ENCODE measurements around the gene FGF18.
A peak's percentile ranks its signal among the peaks of the same experiment; 100 is the strongest.

FGF18 gene

DNA sequence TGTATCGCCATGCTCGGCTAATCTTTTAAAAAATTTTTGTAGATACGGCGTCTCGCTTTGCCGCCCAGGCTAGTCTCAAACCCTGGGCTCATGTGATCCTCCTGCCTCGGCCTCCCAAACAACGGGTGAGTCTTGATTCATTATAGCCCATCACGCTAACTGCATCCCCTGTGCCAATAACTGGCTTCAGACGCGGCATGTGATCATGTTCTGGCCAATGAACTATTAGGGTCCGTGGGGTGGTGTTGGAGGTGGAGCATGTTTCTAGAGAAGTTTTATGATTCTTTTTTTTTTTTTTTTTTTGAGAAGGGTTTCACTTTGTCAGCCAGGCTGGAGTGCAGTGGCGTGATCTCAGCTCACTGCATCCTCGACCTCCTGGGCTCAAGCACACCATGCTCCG is 51.0 kb downstream of the FGF18 start:
- DNase-seq (ENCODE audit: low read depth) = no peak

DNA sequence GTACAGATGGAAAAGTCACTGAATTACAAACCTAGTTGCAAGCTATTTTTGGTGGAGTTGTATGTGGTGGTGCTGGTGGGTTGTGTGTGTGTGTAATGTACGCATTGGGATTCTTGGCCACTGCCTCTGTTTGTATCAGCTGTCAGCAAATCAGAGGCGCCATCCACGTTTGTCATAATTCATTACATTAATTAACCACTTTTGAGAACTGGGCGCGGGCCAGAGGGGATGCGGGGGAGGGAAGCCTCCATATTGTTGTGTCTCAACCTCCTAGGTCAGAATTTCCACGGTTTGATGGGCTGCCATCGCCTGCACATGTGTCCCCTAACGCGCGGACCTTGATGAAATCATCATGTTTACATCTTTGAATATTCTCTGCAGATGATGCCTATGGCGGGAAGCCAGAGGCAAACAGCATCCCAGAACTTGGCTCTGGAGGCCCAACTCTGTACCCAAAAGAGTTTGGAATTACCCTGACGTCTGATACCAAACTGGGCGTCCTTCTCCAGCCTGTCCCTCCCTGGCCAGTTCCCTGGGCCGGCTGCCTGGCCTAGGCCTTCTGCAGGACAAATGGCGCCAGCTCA is 54.9 kb downstream of the FGF18 start:
- no peak for DNase-seq (ENCODE audit: low read depth)

DNA sequence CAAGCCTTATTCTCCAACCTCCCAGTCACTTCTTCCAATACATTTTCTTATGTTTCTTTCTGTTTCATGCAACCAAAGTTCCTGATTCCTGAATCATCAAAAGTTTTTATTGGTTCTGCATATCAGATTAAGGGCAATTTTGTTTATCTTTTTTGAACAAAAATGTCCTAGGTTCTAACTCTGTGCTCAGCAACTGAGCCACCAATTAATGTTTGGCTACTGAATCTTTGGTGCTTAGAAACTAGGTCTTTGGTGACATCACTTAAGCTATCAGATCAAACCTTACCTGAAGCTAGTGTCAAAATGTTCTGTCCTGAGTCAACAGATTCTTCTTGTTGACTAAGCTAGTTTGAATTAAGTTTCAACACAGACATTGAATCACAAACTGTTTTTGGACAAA is 56.1 kb downstream of the FGF18 start:
- DNase-seq (ENCODE audit: low read depth) = peak; percentile 13

DNA sequence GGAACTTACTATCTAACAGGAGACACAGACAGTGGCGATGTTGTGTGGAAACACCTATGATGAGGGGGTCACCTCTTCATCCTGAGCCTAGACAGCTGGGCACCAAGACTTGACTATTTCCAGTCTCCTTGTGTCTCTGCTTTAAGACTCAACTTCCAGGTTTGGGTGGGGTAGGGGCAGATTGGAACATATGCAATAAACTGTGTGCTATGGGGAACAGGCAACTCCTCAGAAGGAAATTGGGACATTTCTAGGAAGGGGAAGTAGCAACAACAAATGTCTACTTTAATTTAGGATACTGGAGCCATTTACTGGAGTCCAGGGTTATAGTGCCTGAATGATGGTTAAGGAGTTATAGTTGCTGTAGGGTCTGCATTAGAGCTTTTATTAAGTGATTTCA is 57.3 kb downstream of the FGF18 start:
- DNase-seq (ENCODE audit: low read depth) = no peak

GRCh38 chr5:171477101-171477500 is 57.7 kb downstream of the FGF18 start:
- peak; percentile 28 for DNase-seq (ENCODE audit: low read depth)

- DNase-seq (ENCODE audit: low read depth) = no peak
Measured at GRCh38 chr5:171477666-171478065, 58.2 kb downstream of the FGF18 start.

GRCh38 chr5:171478946-171479775 is 59.7 kb downstream of the FGF18 start:
- DNase-seq (ENCODE audit: low read depth) = no peak

- DNase-seq (ENCODE audit: low read depth) = no peak
Measured at GRCh38 chr5:171479776-171480125, 60.3 kb downstream of the FGF18 start.

DNA sequence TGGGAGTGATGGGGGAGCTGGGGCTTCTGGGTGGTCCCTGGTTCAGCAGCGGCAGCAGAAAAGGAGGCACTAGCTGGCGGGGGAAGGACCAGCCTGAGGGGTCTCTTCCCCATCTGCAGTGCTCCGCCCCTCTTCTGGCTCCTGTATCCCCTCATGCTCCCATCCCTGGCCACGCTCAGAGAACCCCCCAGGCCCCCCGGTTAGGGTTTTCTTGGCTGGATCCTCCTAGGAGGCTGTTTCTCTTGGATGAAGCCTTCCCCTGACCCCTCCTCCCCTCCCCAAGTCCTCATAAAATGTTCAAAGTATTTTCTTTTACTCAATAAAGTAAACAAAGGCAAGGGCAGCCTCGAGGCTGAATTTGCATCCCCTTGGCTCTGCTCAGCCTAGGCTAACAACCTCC is 60.8 kb downstream of the FGF18 start:
- no peak for DNase-seq (ENCODE audit: low read depth)

- peak; percentile 21 for DNase-seq (ENCODE audit: low read depth)
Measured at GRCh38 chr5:171481571-171482433, 62.4 kb downstream of the FGF18 start.

GRCh38 chr5:171482434-171482730 is 62.9 kb downstream of the FGF18 start:
- no peak for DNase-seq (ENCODE audit: low read depth)

DNA sequence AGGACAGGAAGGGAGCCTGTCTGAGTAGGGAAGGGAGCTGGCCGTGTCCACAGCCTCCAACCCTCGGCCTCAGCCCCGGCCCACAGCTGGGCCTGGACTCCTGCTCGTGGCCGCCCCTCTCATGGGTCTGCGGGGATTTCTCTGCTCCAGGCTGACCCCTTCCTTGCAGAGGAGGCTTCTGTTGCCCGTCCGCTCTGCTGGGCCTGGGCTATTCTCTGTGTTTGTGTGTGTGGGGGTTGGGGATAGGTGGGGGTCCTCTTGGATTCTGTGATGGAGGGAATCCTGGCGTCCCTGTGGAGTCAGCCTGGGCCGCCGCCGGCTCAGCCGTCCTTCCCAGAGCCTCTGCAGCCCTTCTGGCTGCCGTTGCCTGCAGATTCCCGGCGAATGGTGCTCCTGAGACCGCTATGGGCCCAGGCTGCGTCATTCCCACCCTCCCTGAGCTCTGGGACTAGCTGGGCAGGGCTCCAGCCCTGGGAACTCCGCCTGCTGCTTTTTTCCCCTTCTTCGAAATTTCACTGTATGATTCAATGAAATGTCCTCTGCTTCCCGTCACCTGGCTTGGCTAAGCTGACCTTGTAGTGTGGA is 64.2 kb downstream of the FGF18 start:
- peak; percentile 36 for DNase-seq (ENCODE audit: low read depth)

DNA sequence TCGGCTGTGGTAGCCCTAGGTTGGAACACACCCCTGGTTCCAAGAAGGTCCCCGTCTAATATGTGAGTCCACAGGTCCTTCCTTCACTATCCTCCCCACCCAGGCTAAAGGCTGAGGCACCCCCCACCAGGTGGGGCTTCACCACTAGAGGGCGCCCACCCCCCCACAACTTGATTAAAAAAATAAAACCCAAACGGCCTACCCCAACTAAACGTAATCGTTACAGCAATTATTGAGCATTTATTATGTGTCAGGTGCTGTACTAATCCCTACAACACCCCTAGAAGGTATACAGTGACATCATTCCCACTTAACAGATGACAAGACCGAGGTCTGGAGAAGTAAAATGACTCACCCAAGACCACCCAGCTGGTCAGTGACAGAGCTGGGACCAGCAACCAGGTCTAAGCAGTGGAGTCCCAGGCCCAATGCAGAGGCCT is 65.0 kb downstream of the FGF18 start:
- no peak for DNase-seq (ENCODE audit: low read depth)

DNA sequence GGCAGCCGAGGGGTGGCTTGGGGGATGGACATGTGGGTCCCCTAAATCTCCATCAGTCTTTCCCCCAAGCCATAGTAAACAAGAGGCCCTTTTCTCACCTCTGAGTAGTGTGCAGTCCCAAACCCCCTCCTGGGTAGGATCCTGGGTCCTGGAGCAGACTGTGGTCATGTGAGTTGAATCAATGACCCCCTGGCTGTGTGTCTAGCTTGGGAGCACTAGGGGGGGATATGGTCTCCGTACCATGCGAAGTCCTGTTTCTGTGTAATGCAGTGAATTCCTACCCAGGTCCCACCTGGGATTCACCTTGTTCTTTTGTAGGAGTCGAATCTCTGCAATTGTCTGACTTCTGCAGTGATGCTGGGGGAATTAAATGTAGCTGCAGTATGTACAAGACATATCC is 66.2 kb downstream of the FGF18 start:
- DNase-seq (ENCODE audit: low read depth) = no peak

GRCh38 chr5:171486613-171487012 is 67.2 kb downstream of the FGF18 start:
- DNase-seq (ENCODE audit: low read depth) = no peak

DNA sequence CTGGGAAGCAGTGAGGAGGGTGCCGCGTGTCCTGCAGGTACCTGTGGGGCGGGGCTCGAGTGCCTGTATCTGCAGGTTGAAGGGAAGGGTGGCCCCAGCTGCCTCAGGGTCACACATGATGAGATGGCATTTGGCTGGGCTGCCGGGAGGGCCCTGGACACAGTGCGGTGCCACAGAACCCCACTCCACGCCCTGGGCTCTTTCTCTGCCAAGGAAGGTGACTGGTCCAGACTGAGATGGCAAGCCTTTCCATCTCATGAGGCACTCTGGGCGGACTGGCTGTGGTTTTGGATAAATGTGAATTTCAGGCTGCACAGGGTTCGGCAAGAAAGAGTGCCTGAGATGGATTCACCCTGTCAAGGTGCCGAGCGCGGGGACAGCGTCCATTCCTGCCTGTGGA is 69.4 kb downstream of the FGF18 start:
- no peak for DNase-seq (ENCODE audit: low read depth)

- DNase-seq (ENCODE audit: low read depth) = no peak
Measured at GRCh38 chr5:171492781-171493180, 73.3 kb downstream of the FGF18 start.

DNA sequence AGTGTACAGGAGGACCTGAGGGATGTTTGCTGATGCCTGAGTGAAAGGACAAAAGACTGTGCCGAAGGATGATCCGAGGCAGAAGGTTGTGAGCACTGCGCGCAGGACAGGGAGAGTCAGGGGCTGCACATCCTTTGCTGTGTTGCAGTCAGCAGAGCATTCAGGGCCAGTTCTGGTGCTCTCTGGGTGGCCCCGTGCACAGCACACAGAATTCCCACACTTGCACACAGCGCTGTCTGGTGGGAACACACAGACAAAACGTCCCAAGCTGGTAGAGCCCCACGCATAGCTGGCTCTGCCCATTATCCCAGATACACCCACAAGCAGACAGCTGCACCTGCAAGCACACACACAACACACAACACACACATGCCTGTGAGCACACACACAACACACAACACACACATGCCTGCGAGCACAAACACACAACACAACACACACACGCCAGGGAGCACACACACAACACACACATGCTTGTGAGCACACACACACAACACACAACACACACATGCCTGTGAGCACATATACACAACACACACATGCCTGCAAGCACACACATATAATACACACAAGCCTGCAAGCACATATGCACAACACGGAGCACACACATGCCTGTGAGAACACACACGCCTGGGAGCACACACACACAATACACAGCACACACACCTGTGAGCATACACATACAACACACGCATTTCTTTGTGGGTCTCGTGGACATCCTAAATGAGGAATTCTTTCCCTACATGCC is 74.4 kb downstream of the FGF18 start:
- DNase-seq (ENCODE audit: low read depth) = no peak

DNA sequence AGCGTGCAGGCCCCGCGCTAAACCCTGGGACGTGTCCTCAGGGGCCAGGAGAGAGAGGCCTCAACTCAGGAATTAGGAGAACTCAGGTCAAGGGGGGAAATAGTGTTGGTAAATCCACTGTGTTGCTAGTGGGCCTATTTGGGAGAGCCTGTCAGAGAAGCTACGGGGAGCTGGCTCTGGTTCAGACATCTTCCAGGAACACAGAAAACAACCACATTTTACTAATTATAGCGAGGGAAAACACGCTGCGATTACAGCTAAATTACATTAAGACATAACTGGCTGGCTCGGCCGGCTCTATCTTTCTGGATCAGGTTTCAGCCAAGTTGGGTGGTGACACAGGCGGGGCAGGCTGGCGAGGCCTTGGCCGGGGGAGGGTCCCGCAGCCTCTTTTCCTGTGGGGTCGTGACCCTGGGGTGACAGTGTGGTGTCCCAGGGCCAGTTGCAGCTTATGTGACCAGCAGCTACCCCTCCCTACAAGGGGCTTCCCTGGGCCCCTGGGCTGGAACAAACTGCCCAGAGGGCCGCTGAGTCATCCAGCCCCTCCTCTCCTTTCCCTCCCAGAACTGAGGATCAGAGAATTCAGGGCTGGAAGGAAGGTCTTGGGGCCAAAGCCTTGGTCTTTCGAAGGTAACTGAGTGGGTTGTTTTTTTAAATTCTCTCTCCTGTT is 75.1 kb downstream of the FGF18 start:
- DNase-seq (ENCODE audit: low read depth) = peak; percentile 72

- no peak for DNase-seq (ENCODE audit: low read depth)
Measured at GRCh38 chr5:171495122-171495700, 75.8 kb downstream of the FGF18 start.

- no peak for DNase-seq (ENCODE audit: low read depth)
Measured at GRCh38 chr5:171496456-171496855, 77.0 kb downstream of the FGF18 start.

Measured in iris pigment epithelial cell (primary cell).